SHP77 (cell line): ENCODE results near the gene FASTK.
"Not testable (repeated sequence)": the region's sequence is repeated elsewhere in the genome, so short reads cannot be mapped to it uniquely, and the experiment has no call there.

Source experiments
- DNase-seq, 2 experiments: peaks; one replicate each; lab custom pipeline; 2025; lab: John Stamatoyannopoulos, UW

FASTK gene

DNA sequence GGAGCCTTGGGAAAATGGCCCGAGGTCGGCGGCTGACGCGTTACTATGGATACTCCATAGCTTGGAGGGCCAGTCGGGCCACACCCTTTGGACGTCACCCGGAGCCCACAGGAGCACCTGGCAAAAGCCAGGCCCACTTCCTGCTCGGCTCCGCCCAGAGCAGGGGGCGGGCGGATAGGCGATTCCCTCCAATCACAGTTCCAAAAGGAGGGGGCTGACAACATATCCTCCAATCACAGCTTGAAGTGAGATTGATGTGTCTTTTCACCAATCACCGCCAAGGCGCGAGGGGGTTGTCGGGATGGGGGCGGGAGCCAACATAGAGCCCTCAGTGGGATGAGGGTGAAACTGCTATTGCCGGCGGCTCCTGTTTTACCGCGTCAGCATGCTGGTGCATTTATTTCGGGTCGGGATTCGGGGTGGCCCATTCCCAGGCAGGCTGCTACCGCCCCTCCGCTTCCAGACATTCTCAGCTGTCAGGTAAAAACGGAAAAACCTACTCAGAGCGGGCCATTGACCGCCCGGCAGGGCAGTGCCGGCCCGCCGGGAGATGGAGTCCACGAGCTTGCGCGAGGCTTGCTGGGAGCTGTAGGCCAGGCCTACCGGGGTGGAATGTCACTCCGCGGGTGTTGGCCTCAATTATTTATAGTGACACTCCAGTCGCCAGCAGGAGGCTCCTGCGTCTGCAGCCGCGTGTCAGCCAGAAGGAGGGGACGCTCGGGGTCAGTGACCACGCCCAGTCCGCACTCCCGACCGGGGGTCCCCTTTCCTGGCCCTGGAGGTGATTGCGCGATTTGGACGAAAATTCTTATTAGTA is 52.3 kb downstream of the FASTK start, which contains the start of gene ABCB8:
Gene ABCB8, plus strand, starts transcription at position 320 of the 817 bp plus-strand sequence. Its CDS starts 66 bp downstream, at position 386.
- DNase-seq = peak; percentile 97 to 98

DNA sequence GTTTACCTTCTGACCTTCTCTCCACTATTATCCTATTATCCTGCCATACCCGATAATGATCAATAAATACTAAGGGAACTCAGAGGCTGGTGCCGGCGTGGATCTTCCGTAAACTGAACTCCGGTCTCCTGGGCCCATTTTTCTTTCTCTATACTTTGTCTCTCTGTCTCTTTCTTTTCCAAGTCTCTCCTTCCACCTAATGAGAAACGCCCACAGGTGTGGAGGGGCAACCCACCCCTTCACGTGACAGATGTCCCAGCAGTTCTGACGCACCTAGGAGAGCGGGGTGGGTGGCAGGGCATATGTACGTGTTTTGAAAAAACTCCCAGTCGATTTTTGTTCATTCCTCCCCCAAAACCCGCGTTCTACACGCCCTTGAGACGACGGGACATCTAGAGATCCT is 52.9 kb downstream of the FASTK start:
- not testable (repeated sequence) for DNase-seq

DNA sequence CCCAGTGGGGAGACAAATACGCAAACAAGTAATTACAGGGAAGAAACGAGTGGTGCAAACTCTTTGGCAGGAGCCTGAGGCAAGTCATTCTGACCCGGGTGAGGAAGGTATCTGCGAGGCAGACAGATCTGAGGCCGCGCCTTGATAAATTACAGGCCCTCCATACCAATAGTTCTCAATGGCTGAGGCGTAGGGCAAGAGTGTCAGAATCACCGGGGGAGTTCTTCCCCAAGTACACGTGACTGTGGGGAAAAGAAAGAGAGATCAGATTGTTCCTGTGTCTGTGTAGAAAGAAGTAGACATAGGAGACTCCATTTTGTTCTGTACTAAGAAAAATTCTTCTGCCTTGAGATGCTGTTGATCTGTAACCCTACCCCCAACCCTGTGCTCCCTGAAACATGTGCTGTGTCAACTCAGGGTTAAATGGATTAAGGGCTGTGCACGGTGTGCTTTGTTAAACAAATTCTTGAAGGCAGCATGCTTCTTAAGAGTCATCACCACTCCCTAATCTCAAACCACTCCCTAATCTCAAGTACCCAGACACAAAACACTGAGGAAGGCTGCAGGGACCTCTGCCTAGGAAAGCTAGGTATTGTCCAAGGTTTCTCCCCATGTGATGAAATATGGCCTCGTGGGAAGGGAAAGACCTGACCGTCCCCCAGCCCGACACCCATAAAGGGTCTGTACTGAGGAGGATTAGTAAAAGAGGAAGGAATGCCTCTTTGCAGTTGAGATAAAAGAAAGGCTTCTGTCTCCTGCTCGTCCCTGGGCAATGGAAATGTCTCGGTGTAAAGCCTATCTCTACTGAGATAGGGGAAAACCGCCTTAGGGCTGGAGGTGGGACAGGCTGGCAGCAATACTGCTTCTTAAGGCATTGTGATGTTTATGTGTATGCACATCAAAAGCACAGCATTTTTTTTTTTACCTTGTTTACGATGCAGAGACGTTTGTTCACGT is 53.6 kb downstream of the FASTK start:
- DNase-seq = not testable (repeated sequence)
